HG03575 (cell line): Measurements from ENCODE around the gene ARCN1.

Experiments used
- ATAC-seq: cut with Tn5 transposase; IDR thresholded peaks from one replicate; pipeline ENCODE4 v1.9.1; 2021; ENCODE audit not compliant: unreplicated experiment, insufficient number of reproducible peaks, low FRiP score; ENCODE audit errors: extremely low read depth

The ARCN1 gene

DNA sequence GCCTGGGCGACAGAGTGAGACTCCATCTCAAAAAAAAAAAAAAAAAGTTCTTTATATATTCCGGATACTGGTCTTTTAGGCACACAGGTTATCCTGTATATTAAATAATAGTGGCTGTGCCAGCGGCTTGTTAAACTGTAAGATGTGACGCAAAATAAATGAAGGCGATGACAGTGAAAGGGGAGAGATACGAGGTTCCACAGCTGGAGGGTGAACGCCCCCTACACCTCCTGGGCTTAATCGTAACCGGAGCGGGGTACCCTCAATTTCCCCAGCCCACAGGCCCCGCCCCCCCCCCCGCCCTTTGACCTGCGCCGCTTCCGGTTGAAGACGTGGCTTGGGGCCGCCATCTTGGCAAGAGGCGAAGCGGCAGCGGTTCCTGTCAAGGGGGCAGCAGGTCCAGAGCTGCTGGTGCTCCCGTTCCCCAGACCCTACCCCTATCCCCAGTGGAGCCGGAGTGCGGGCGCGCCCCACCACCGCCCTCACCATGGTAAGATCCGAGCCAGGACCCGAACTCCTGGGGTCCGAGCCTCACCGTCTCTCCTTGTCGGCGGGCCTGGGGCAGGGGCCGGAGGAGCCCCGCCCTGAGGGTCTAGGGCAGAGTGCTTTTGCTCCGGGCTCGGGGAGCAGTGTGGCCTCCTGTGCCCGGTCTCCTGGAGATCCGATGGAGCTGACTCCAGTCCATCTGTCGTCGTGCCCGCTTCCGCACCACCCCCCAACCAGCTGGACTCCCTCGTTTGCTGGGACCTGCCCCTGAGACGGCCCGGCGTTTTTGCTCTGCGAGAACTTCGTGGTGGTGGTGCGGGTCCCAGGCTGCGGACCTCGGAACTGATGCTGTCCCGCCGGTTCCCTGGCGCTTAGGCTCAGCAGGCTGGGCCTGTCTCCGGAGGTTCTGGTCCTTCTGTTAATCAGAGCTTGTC is at the start of gene ARCN1:
TSS of gene ARCN1 (plus strand) at position 349 of the 920 bp plus-strand sequence. CDS start at position 488, 139 bp downstream.
- ATAC-seq, result no peak

DNA sequence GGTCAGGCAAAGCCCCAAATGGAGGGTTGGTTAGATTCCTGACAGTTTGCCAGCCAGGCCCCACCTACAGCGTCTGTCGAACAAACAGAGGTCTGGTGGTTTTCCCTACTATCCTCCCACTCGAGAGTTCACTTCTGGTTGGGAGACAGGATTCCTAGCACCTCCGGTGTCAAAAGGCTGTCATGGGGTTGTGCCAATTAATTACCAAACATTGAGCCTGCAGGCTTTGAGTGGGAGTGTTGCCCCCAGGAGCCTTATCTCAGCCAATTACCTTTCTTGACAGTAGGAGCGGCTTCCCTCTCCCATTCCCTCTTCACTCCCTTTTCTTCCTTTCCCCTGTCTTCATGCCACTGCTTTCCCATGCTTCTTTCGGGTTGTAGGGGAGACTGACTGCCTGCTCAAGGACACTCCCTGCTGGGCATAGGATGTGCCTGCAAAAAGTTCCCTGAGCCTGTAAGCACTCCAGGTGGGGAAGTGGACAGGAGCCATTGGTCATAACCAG is 49.6 kb upstream of the ARCN1 start:
- ATAC-seq, result no peak

DNA sequence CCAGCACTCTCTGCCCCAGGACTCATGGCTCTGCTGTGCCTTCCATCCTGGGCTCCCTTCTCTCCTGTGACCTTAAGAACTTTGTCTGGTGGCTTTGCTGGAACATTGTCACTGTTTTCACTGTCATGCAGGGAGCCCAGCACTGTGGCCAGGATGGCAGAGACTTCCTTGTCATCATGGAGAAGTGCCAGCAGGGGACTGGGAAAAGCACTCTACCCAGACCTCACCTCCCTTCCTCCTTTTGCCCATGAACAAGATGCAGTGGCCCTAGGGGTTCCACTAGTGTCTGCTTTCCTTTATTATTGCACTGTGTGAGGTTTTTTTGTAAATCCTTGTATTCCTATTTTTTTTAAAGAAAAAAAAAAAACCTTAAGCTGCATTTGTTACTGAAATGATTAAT is 47.9 kb upstream of the ARCN1 start:
- ATAC-seq, result no peak

DNA sequence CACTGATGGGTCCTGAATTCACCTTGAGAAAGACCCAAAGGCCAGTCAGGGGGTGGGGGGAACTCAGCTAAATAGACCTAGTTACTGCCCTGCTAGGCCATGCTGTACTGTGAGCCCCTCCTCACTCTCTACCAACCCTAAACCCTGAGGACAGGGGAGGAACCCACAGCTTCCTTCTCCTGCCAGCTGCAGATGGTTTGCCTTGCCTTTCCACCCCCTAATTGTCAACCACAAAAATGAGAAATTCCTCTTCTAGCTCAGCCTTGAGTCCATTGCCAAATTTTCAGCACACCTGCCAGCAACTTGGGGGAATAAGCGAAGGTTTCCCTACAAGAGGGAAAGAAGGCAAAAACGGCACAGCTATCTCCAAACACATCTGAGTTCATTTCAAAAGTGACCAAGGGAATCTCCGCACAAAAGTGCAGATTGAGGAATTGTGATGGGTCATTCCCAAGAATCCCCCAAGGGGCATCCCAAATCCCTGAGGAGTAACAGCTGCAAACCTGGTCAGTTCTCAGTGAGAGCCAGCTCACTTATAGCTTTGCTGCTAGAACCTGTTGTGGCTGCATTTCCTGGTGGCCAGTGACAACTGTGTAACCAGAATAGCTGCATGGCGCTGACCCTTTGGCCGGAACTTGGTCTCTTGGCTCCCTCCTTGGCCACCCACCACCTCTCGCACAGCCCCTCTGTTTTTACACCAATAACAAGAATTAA is 47.3 kb upstream of the ARCN1 start:
- ATAC-seq, result no peak

DNA sequence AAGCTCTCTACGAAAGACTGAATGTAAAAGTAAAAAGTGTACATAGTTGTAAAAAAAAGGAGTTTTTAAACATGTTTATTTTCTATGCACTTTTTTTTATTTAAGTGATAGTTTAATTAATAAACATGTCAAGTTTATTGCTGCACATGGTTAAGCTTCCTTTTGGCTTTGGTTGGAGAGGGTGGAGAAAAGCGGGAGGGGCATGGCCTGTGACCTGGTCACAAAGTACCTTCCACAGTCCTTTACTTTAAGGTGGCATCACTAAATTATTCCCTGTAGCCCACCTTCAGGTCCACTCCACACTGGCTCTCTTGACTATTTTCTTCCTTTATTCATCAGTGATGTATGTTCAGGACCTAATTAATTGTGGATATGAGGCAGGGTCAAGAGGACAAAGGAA is 45.5 kb upstream of the ARCN1 start:
- no peak for ATAC-seq

DNA sequence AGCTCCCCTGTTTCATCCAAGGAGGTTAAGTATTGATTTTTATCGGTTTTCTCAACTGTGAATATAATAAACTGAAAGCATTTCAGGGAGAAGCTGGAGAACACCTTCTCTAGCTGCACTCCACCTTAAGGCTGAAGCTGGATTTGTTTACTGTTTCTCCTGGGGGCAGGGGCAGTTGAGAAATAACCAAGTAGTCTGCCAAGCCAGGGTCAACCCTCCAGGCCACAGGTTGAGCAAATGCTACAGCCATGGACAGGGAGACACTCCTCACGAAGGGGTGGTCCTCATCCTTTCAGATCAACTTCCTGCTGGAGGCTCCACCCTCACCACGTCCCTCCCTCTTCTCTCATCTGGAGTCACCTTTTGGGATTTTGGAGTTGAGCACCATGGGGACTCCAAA is 45.1 kb upstream of the ARCN1 start, which contains the start of gene TTC36:
TSS of gene TTC36 (plus strand) at position 366 of the 400 bp plus-strand sequence. CDS start at position 387, 21 bp downstream.
- no peak for ATAC-seq

DNA sequence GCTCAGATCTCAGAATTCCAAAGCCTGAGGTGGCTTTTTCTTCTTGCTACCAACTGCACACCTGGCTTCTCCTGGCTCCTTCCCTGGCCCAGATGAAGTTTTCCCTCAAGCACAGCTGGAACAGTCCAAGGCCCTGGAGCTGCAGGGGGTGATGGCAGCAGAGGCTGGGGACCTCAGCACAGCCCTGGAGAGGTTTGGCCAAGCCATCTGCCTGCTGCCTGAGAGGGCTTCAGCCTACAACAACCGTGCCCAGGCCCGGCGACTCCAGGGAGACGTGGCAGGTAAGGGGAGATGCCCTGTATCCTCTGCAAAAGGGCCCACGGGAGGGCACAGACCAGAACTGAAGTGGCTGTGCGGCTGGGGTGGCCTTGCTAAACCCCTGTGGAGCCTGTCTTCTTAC is 43.7 kb upstream of the ARCN1 start:
- ATAC-seq, result no peak

DNA sequence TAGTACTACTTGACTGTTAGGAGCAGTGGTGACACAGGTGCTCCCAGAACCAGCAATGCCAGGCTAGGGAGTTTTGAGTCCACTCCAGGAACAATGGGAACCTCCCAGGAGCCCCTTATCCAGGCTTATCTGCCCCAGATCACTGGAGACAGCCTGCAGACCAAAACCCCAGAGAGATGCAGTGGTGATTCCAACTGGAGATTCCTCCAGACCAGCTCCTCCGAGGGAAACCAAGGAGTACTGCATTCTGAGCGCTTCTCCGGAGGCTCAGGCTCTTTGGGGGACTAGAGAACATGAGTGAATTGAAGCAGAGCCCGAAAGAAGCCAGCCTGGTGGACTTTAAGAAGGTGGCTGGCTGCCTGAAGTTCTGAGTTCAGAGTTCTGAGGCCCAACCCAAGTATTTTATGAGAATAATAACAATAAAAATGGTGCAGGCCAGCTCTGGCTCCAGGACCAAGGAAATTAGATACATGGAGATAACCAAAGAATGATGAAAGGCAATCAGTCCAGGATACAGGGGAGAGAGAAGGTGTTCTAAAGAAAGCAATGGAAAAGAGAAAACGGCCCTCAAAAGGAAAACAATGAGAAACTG is 42.5 kb upstream of the ARCN1 start:
- ATAC-seq, result no peak

DNA sequence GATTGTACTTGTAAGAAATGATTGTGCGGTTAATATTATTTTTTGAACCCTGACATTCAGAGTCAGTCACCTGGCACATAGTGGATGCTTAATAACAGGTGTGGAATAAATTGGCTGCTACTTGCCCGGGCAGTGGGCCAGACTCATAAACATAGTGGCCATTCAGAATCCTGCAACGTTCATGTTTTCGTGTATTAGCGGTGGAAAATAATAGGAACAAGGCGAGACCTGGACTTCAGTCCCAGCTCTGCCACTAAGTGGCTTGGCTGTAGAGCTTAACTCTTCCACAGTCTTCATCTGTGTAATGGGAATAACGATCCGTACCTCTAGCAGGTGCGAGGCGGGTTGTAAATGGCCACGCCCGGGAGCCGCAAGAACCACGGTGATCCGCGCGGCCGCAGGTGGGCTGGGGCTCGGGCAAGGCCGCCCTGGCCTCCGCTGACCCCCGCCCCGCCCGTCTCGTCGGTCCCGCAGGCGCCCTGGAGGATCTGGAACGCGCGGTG is 42.0 kb upstream of the ARCN1 start:
- no peak for ATAC-seq

DNA sequence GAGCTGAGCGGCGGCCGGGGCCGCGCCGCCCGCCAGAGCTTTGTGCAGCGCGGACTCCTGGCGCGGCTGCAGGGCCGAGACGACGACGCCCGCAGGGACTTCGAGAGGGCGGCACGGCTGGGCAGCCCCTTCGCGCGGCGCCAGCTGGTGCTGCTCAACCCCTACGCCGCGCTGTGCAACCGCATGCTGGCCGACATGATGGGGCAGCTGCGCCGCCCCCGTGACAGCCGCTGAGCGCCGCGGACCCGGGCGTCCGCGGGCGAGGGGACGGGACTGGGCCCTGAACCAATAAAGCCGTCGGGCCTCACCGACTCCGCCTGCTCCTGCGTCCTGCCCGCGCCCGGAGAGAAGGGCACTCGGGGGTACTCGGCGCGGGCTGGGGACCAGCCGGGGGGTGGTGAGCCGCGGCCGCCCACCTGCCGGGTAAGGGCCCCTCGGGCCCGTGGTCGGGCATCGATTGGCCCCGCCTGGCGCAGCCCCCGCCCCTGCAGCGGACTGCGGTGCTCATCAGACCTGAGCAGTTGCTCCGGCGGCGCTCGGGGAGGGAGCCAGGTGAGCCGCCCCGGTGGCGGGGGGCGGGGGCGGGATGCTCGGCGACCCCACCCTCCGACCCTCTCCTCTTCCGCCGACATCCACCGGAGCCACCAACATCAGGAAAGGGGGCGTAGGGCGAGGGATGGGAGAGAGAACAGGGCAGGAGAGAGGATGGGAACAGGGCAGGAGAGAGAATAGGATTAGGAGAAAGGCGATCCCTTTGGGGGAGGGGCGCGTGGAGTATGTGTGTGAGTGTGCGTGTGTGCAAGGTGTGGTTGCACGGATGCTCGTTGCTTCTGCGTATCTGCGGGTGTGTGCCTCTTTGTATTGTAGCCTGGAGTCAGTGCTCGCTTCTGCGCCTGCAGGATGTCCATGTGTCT is 41.3 kb upstream of the ARCN1 start, which contains the start of gene TMEM25:
TSS of gene TMEM25 (plus strand) at position 510 of the 914 bp plus-strand sequence. CDS start 610 bp downstream, outside the sequence.
- no peak for ATAC-seq

DNA sequence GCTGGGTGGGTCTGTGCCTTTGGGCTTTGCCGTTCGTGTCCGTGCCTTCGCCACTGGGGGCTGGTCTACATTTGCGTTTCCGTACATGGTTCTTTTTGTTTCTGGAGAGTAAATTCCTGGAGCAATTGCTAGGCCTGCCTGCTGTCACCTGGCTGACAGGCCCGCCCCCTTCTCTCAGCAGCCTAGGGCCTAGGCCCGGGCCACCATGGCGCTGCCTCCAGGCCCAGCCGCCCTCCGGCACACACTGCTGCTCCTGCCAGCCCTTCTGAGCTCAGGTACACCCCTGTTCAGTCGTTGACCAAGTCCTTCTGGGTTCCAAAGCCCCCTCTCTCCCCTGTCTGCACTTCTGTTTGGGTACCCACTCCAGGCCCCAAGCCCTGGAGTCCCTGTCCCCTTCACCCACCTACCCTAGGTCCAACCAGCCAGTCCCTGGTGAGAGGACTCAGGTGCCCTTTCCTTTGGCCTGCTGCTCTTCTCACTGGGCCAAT is 40.6 kb upstream of the ARCN1 start:
- ATAC-seq, result no peak

DNA sequence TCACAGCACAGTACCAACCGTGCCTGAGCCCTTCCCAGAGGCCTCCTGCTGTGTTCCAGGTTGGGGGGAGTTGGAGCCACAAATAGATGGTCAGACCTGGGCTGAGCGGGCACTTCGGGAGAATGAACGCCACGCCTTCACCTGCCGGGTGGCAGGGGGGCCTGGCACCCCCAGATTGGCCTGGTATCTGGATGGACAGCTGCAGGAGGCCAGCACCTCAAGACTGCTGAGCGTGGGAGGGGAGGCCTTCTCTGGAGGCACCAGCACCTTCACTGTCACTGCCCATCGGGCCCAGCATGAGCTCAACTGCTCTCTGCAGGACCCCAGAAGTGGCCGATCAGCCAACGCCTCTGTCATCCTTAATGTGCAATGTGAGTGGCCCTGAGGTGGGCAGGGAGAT is 40.1 kb upstream of the ARCN1 start:
- ATAC-seq, result no peak

DNA sequence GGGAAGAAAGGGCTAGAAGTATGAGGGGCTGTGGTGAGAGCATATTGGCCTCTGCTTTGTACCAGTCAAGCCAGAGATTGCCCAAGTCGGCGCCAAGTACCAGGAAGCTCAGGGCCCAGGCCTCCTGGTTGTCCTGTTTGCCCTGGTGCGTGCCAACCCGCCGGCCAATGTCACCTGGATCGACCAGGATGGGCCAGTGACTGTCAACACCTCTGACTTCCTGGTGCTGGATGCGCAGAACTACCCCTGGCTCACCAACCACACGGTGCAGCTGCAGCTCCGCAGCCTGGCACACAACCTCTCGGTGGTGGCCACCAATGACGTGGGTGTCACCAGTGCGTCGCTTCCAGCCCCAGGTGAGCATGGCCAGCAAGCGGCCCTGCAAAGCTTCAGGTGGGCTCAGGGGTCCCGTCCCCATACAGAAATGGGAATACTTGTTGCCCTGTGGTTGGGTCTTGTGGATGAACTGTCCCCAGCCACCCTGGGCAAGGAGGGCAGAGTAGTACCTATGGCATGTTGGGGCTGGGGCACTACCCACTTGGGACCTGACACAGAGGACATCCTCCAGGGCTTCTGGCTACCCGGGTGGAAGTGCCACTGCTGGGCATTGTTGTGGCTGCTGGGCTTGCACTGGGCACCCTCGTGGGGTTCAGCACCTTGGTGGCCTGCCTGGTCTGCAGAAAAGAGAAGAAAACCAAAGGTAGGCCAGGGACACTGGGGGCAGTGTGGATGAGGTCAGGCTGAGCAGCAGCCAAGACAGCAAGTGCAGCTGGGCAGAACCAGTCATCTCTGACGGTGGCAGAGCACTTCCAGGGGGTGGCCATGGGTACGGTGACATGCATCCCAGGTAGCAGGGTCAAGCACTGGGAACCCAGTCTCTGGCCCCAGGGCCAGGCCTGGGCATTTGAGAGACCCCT is 39.1 kb upstream of the ARCN1 start:
- no peak for ATAC-seq

DNA sequence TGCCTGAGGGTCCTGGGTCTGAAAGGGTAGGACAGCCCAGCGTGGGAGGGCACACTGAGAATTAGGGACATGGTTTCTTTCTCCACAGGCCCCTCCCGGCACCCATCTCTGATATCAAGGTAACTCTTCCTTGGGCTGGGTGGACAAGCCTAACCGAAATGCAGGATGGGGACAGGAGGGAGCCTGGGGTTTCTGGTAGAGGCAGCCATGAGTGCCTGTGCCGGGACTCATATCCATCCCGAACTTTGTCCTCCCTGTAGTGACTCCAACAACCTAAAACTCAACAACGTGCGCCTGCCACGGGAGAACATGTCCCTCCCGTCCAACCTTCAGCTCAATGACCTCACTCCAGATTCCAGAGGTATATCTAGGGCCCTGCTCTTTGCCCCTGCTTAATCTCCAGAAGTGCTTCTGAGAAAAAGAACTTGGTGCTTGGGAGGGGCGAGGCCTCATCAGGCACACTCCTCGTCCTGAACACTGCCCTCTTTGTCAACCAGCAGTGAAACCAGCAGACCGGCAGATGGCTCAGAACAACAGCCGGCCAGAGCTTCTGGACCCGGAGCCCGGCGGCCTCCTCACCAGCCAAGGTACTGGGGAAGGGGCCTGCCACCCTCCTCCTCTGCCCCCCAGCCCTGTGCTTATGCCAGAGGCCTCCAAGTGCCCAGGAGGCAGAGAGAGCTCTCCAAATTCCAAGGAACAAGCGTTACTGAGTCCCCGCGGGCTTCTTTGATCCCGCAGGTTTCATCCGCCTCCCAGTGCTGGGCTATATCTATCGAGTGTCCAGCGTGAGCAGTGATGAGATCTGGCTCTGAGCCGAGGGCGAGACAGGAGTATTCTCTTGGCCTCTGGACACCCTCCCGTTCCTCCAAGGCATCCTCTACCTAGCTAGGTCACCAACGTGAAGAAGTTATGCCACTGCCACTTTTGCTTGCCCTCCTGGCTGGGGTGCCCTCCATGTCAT is 38.2 kb upstream of the ARCN1 start:
- ATAC-seq, result no peak

DNA sequence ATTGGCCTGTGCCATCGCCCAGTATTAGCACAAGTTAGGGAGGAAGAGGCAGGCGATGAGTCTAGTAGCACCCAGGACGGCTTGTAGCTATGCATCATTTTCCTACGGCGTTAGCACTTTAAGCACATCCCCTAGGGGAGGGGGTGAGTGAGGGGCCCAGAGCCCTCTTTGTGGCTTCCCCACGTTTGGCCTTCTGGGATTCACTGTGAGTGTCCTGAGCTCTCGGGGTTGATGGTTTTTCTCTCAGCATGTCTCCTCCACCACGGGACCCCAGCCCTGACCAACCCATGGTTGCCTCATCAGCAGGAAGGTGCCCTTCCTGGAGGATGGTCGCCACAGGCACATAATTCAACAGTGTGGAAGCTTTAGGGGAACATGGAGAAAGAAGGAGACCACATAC is 36.9 kb upstream of the ARCN1 start:
- no peak for ATAC-seq

DNA sequence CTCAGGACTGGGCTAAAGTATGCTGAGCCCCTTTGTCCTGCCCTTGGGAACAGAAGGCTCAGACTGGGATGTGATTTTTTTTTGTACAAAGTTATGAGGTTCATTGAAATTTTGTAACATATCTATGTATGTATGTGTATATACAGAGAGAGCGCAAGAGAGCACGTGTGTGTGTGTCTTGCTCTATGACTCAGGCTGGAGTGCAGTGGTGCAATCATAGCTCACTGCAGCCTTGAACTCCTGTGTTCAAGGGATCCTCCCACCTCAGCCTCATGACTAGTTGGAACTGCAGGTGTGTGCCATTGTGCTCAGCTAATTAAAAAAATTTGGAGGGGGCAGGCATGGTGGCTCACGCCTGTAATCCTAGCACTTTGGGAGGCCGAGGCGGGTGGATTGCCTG is 35.5 kb upstream of the ARCN1 start:
- no peak for ATAC-seq
